Trophoblast cell (in vitro differentiated cells and primary cell): ENCODE results near the gene RGS16.

Source experiments
- DNase-seq, 2 donors: peaks; one replicate each; pipeline ENCODE4 v3.0.0-alpha.2; 2016
- H2AFZ ChIP-seq: 2 replicates; pipeline ENCODE4 v1.6.1; 2013; ENCODE audit warnings: low read length, moderate library complexity, mild to moderate bottlenecking; ENCODE audit not compliant: insufficient read depth, poor library complexity
- H2AK5ac ChIP-seq: 2 replicates; pipeline ENCODE4 v1.6.1; 2013; ENCODE audit warnings: mild to moderate bottlenecking, low read length
- H2BK120ac ChIP-seq: 2 replicates; pipeline ENCODE4 v1.6.1; 2013; ENCODE audit warnings: low read length, mild to moderate bottlenecking, moderate library complexity; ENCODE audit not compliant: insufficient read depth, poor library complexity
- H2BK12ac ChIP-seq: 2 replicates; pipeline ENCODE4 v1.6.1; 2013; ENCODE audit warnings: mild to moderate bottlenecking, low read length, moderate library complexity
- H2BK5ac ChIP-seq: 2 replicates; pipeline ENCODE4 v1.6.1; 2013; ENCODE audit warnings: low read length, low read depth, moderate library complexity, mild to moderate bottlenecking; ENCODE audit not compliant: poor library complexity
- H3K14ac ChIP-seq: 2 replicates; pipeline ENCODE4 v1.6.1; 2013; ENCODE audit warnings: mild to moderate bottlenecking, low read length
- H3K18ac ChIP-seq: 2 replicates; pipeline ENCODE4 v1.6.1; 2013; ENCODE audit warnings: mild to moderate bottlenecking, low read length
- H3K23ac ChIP-seq: 2 replicates; pipeline ENCODE4 v1.6.1; 2013; ENCODE audit warnings: low read length
- H3K27ac ChIP-seq: 2 replicates; pipeline ENCODE4 v1.5.1; 2013; ENCODE audit warnings: low read depth, mild to moderate bottlenecking, inconsistent platforms, low read length, moderate library complexity
- H3K27me3 ChIP-seq: 2 replicates; pipeline ENCODE4 v1.6.1; 2013; ENCODE audit warnings: inconsistent platforms, mild to moderate bottlenecking, low read length, moderate library complexity; ENCODE audit not compliant: insufficient read depth
- H3K36me3 ChIP-seq, 2 experiments: 1 replicate in 1 of 2; 2 replicates in 1 of 2; pipeline ENCODE4 v1.6.1; 2013; ENCODE audit warnings: low read length in 2 of 2, mild to moderate bottlenecking in 2 of 2, moderate library complexity in 1 of 2; ENCODE audit not compliant: insufficient read depth in 2 of 2, control insufficient read depth in 1 of 2
- H3K4ac ChIP-seq: 2 replicates; pipeline ENCODE4 v1.6.1; 2013; ENCODE audit warnings: low read depth, mild to moderate bottlenecking, low read length, moderate library complexity
- H3K4me1 ChIP-seq, 2 experiments: 1 replicate in 1 of 2; 2 replicates in 1 of 2; pipeline ENCODE4 v1.6.1; 2013; ENCODE audit warnings: low read length in 2 of 2, mild to moderate bottlenecking in 2 of 2, moderate library complexity in 1 of 2; ENCODE audit not compliant: insufficient read depth in 2 of 2, control insufficient read depth in 1 of 2
- H3K4me2 ChIP-seq: 2 replicates; pipeline ENCODE4 v1.6.1; 2013; ENCODE audit warnings: inconsistent platforms, mild to moderate bottlenecking, low read length, moderate library complexity
- H3K4me3 ChIP-seq: 2 replicates; pipeline ENCODE4 v1.5.1; 2013; ENCODE audit warnings: mild to moderate bottlenecking, low read depth, low read length, inconsistent platforms
- H3K79me1 ChIP-seq: one replicate; pipeline ENCODE4 v1.6.1; 2013; ENCODE audit warnings: low read length
- H3K79me2 ChIP-seq: 2 replicates; pipeline ENCODE4 v1.6.1; 2013; ENCODE audit warnings: low read length, mild to moderate bottlenecking; ENCODE audit not compliant: control insufficient read depth, insufficient read depth, poor library complexity
- H3K9ac ChIP-seq: 2 replicates; pipeline ENCODE4 v1.6.1; 2013; ENCODE audit warnings: mild to moderate bottlenecking, low read length
- H3K9me3 ChIP-seq: 2 replicates; pipeline ENCODE4 v1.6.1; 2013; ENCODE audit warnings: low read depth, mild to moderate bottlenecking, control low read depth, inconsistent platforms, low read length; ENCODE audit not compliant: insufficient read depth
- H4K12ac ChIP-seq: 2 replicates; pipeline ENCODE4 v1.6.1; 2013; ENCODE audit warnings: low read depth, mild to moderate bottlenecking, low read length, moderate library complexity
- H4K8ac ChIP-seq: 2 replicates; pipeline ENCODE4 v1.6.1; 2013; ENCODE audit warnings: low read depth, mild to moderate bottlenecking, low read length, moderate library complexity
- H4K91ac ChIP-seq: one replicate; pipeline ENCODE4 v1.6.1; 2013; ENCODE audit warnings: low read depth, mild to moderate bottlenecking, low read length, moderate library complexity
- WGBS: extraction: QIAGEN DNeasy Blood & Tissue Kit; methylation state at CpG from one replicate; pipeline ENCODE4 v1.1.7; 2013; ENCODE audit warnings: missing lambda C conversion rate; ENCODE audit not compliant: insufficient read length, insufficient coverage; ENCODE audit errors: extremely low coverage; 5-methylcytosine and 5-hydroxymethylcytosine counted together

The RGS16 gene

DNA sequence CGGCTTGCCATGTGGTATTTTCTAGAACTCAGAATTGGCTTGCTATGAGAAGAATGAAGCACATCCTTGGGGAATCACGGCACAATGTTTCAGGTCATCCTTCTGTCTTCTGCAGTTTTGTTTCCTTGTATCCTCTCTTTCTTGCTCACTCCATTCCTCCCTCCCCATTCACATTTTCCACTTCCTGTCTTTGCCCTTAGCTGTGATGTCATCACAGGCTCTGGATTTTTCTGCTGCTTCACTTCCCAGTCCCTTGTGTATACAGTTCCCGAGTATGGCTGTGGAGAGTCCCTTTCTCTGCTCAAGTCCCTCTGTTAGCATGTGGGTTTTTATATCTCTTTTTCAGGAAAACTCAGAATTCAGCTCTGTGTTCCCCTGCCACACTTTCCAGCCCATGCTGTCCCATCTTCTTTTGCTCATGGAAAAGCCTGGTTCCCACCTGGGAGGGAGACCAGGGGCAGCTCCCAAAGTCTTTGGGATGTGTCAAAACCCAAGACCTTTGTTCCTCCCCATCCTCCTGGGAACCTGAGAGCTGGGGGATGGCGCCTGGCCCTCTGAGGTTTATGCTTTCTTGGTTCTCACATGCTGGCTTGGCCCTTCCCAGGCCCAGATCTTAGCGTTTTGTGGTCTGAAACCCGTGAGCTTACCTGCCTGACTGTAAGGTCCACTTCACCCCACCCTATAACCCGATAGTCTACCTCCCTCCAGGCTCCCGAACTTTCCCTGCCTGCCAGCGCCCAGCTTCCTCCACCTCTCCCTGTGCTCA, 4.8 kb upstream of the RGS16 start:
- H3K9ac ChIP-seq: no peak overlapping the region
- no peak overlapping the region for H3K4me2 ChIP-seq
- H3K27me3 ChIP-seq: no peaks in the 10 kb centered on the region
- no peaks in the 10 kb centered on the region for H3K9me3 ChIP-seq
- peak overlapping the region; percentile 63 for H2BK12ac ChIP-seq
- H3K79me1 ChIP-seq: peaks cover 19% of the 10 kb centered on the region
- peak overlapping the region; percentile 86 for H4K91ac ChIP-seq
- peak; percentile 22 to 63 for DNase-seq
- no peak overlapping the region for H3K4me3 ChIP-seq
- H2BK5ac ChIP-seq: peak overlapping the region; percentile 67
- peak overlapping the region; percentile 70 for H2BK120ac ChIP-seq
- peak overlapping the region; percentile 59 for H2AK5ac ChIP-seq
- peaks cover 21 to 24% of the 10 kb centered on the region in 2 experiments for H3K4me1 ChIP-seq
- no peak overlapping the region for H3K23ac ChIP-seq
- H2AFZ ChIP-seq: peak overlapping the region; percentile 66
- no peak overlapping the region for H3K4ac ChIP-seq
- no peak overlapping the region for H3K27ac ChIP-seq
- H4K8ac ChIP-seq: peak overlapping the region; percentile 50
- whole genome bisulfite sequencing: no CpG with 5 or more reads among the region's 9 CpGs
- H3K14ac ChIP-seq: peak overlapping the region; percentile 76
- peak overlapping the region; percentile 54 for H3K18ac ChIP-seq
- no peaks in the 10 kb centered on the region for H3K36me3 ChIP-seq
- peaks cover 2% of the 10 kb centered on the region for H3K79me2 ChIP-seq
- peak overlapping the region; percentile 27 for H4K12ac ChIP-seq

DNA sequence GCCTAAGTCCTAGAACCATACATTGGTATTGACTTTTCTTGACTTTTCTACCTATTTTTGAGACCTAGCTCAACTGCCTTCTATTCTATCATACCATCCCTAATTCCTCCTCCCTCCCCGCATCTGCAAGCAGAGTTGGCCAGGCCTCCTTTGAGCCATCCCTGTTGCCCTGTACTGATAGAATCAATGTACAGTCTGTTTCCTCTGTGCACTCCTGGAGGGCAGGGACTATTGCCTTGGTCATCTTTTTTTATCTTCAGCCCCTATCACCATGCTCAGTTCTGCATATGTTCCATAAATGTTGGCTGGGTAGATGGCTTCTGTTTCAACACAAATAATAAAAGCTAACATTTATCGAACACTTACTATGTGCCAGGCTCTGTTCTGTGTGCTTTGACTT, 4.0 kb upstream of the RGS16 start:
- Histone ChIP-seq H3K27me3 (no peaks in the 10 kb centered on the region), H3K79me1 (peaks cover 20% of the 10 kb centered on the region), H4K91ac (no peak overlapping the region), H2BK5ac (no peak overlapping the region), H3K79me2 (peaks cover 7% of the 10 kb centered on the region), H3K4ac (no peak overlapping the region), H2AFZ (no peak overlapping the region), H2BK12ac (no peak overlapping the region), H4K12ac (no peak overlapping the region), H3K4me1 (peaks cover 19 to 22% of the 10 kb centered on the region in 2 experiments), H3K36me3 (peaks cover 0 to under 1% of the 10 kb centered on the region in 2 experiments), H3K27ac (no peak overlapping the region), H2BK120ac (no peak overlapping the region), H3K4me3 (no peak overlapping the region), H3K14ac (no peak overlapping the region), H2AK5ac (no peak overlapping the region), H3K23ac (no peak overlapping the region), H4K8ac (no peak overlapping the region), H3K18ac (no peak overlapping the region), H3K9ac (no peak overlapping the region), H3K4me2 (no peak overlapping the region), H3K9me3 (no peaks in the 10 kb centered on the region)
- WGBS: no CpG with 5 or more reads among the region's 2 CpGs
- no peak for DNase-seq

DNA sequence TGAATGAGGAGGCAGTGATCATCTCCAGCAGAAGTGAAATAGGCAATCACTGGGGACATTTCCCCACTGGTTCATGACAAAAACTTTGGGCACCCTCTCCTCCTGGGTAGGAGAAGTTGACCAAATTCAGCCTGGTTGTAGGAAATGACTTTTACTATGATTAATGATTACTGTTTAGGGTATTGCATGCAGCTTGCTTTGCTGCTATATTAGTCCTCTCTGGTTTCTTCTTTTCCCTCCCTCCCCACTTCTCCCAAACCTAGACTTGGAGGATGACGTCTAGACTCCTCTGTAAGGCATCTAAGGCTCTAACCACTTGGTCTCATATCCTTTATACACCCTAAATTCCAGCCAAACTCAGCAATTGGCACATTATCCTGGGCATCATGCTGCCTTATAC, 3.4 kb upstream of the RGS16 start:
- no peak overlapping the region for H3K4me3 ChIP-seq
- H4K91ac ChIP-seq: no peak overlapping the region
- H2BK12ac ChIP-seq: no peak overlapping the region
- H3K14ac ChIP-seq: no peak overlapping the region
- no peak overlapping the region for H2AFZ ChIP-seq
- H3K9ac ChIP-seq: no peak overlapping the region
- H3K4me2 ChIP-seq: no peak overlapping the region
- H3K9me3 ChIP-seq: no peaks in the 10 kb centered on the region
- H3K79me2 ChIP-seq: peaks cover 12% of the 10 kb centered on the region
- WGBS: no CpG with 5 or more reads among the region's 1 CpG
- no peak overlapping the region for H3K18ac ChIP-seq
- no peak overlapping the region for H4K12ac ChIP-seq
- no peak overlapping the region for H3K4ac ChIP-seq
- H3K79me1 ChIP-seq: peaks cover 24% of the 10 kb centered on the region
- no peak overlapping the region for H2BK5ac ChIP-seq
- H3K27me3 ChIP-seq: no peaks in the 10 kb centered on the region
- peaks cover 3 to 6% of the 10 kb centered on the region in 2 experiments for H3K36me3 ChIP-seq
- DNase-seq: no peak
- no peak overlapping the region for H2BK120ac ChIP-seq
- H4K8ac ChIP-seq: no peak overlapping the region
- H2AK5ac ChIP-seq: no peak overlapping the region
- no peak overlapping the region for H3K27ac ChIP-seq
- H3K4me1 ChIP-seq: peaks cover 23 to 24% of the 10 kb centered on the region in 2 experiments
- no peak overlapping the region for H3K23ac ChIP-seq

DNA sequence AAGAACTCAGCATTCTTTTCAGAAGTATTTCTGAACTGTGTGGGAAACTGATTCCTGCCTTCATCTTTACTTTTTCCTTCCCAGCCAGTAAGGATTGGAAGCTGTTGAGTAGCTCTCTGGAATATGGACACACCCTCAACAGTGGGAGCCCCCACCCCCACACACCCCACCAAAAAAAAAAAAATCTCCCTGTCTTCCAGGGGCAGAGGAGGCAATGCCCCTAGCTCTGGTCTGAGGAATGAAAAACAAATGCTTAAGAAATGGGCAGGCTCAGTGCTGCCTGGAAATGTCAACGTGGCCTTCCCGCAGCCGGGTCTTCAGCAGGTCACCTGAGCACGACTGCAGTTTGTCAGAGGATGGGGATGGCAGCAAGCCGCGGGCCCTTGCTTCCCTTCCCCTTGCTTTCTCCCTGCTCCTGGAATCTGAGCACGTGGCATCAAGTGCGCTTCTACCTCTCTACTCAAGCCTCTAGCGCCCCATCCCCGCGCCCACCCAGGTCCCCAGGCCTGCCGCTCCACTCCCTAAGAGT, 479 bp downstream of the RGS16 start:
- peak overlapping the region; percentile 43 for H2BK5ac ChIP-seq
- no CpG with 5 or more reads among the region's 12 CpGs for WGBS
- H2BK12ac ChIP-seq: no peak overlapping the region
- H3K36me3 ChIP-seq: peaks cover 27 to 33% of the 10 kb centered on the region in 2 experiments
- H2AFZ ChIP-seq: peak overlapping the region; percentile 40
- peaks cover 19% of the 10 kb centered on the region for H3K79me2 ChIP-seq
- peaks cover 21% of the 10 kb centered on the region for H3K79me1 ChIP-seq
- peak; percentile 40 to 63 for DNase-seq
- H3K23ac ChIP-seq: no peak overlapping the region
- H3K27ac ChIP-seq: peak overlapping the region; percentile 22
- H3K18ac ChIP-seq: peak overlapping the region; percentile 79
- H3K4me1 ChIP-seq: peaks cover 25 to 26% of the 10 kb centered on the region in 2 experiments
- no peak overlapping the region for H2AK5ac ChIP-seq
- H3K14ac ChIP-seq: peak overlapping the region; percentile 52
- peak overlapping the region; percentile 76 for H3K4me2 ChIP-seq
- no peak overlapping the region for H3K9ac ChIP-seq
- H4K8ac ChIP-seq: peak overlapping the region; percentile 31
- peak overlapping the region; percentile 82 for H3K4me3 ChIP-seq
- H3K4ac ChIP-seq: peak overlapping the region; percentile 78
- peak overlapping the region; percentile 39 for H4K12ac ChIP-seq
- H3K9me3 ChIP-seq: peaks cover 3% of the 10 kb centered on the region
- H3K27me3 ChIP-seq: no peaks in the 10 kb centered on the region
- H2BK120ac ChIP-seq: peak overlapping the region; percentile 3
- H4K91ac ChIP-seq: peak overlapping the region; percentile 26
